ENCODE data around the gene RTN4IP1. TPM values are rescaled to one million over a fixed set of nuclear protein-coding genes. Genes with fewer than 3 reads are reported as not detected.
A peak's percentile ranks its signal among the peaks of the same experiment; 100 is the strongest.

Gene RTN4IP1
- total RNA-seq, 1 donor from 2014 or later: 13.6 TPM

GRCh38 chr6:106547601-106548453 lies 81.5 kb downstream of the RTN4IP1 start:
- DNase-seq (ENCODE audit: low read depth): peak; percentile 53

GRCh38 chr6:106546691-106547414 lies 82.4 kb downstream of the RTN4IP1 start:
- DNase-seq (ENCODE audit: low read depth): peak; percentile 64

GRCh38 chr6:106546261-106546690 lies 83.0 kb downstream of the RTN4IP1 start:
- DNase-seq (ENCODE audit: low read depth): peak; percentile 55

GRCh38 chr6:106540907-106541306 lies 88.4 kb downstream of the RTN4IP1 start:
- no peak for DNase-seq (ENCODE audit: low read depth)

- DNase-seq (ENCODE audit: low read depth): no peak
Measured at GRCh38 chr6:106540432-106540831, 88.9 kb downstream of the RTN4IP1 start.

GRCh38 chr6:106539936-106540335 lies 89.4 kb downstream of the RTN4IP1 start:
- no peak for DNase-seq (ENCODE audit: low read depth)

GRCh38 chr6:106538145-106538544 lies 91.2 kb downstream of the RTN4IP1 start:
- DNase-seq (ENCODE audit: low read depth): no peak

- DNase-seq (ENCODE audit: low read depth): no peak
Measured at GRCh38 chr6:106537662-106538061, 91.6 kb downstream of the RTN4IP1 start.

- no peak for DNase-seq (ENCODE audit: low read depth)
Measured at GRCh38 chr6:106536851-106537250, 92.4 kb downstream of the RTN4IP1 start.

- DNase-seq (ENCODE audit: low read depth): no peak
Measured at GRCh38 chr6:106536357-106536756, 92.9 kb downstream of the RTN4IP1 start.

GRCh38 chr6:106535012-106535411 lies 94.3 kb downstream of the RTN4IP1 start:
- DNase-seq (ENCODE audit: low read depth): no peak

GRCh38 chr6:106534564-106534982 lies 94.7 kb downstream of the RTN4IP1 start:
- DNase-seq (ENCODE audit: low read depth): no peak

- DNase-seq (ENCODE audit: low read depth): no peak
Measured at GRCh38 chr6:106534004-106534403, 95.3 kb downstream of the RTN4IP1 start.

- DNase-seq (ENCODE audit: low read depth): no peak
Measured at GRCh38 chr6:106533054-106533453, 96.2 kb downstream of the RTN4IP1 start.

GRCh38 chr6:106530502-106530901 lies 98.8 kb downstream of the RTN4IP1 start:
- no peak for DNase-seq (ENCODE audit: low read depth)

GRCh38 chr6:106530026-106530425 lies 99.3 kb downstream of the RTN4IP1 start:
- DNase-seq (ENCODE audit: low read depth): no peak

GRCh38 chr6:106529438-106529837 lies 99.9 kb downstream of the RTN4IP1 start:
- no peak for DNase-seq (ENCODE audit: low read depth)

- DNase-seq (ENCODE audit: low read depth): no peak
Measured at GRCh38 chr6:106528521-106528920, 100.8 kb downstream of the RTN4IP1 start.

GRCh38 chr6:106527979-106528378 lies 101.3 kb downstream of the RTN4IP1 start:
- DNase-seq (ENCODE audit: low read depth): peak; percentile 45

GRCh38 chr6:106527117-106527516 lies 102.2 kb downstream of the RTN4IP1 start:
- no peak for DNase-seq (ENCODE audit: low read depth)

- DNase-seq (ENCODE audit: low read depth): no peak
Measured at GRCh38 chr6:106525882-106526275, 103.4 kb downstream of the RTN4IP1 start.

GRCh38 chr6:106525107-106525881 lies 104.0 kb downstream of the RTN4IP1 start:
- no peak for DNase-seq (ENCODE audit: low read depth)

All from myocyte (in vitro differentiated cells).